NCI-H2107 treated with DMSO at 0.1 percent for 48 hours (cell line): ENCODE measurements around the gene DST.
"Not testable (repeated sequence)": the region's sequence is repeated elsewhere in the genome, so short reads cannot be mapped to it uniquely, and the experiment has no call there.

Source experiments
- DNase-seq: peaks from one replicate; lab custom pipeline; 2025; ENCODE audit not compliant: unreplicated experiment; lab: John Stamatoyannopoulos, UW

The DST gene

GRCh38 chr6:56663344-56663743 is 20.7 kb upstream of the DST start:
- DNase-seq: no peak

DNA sequence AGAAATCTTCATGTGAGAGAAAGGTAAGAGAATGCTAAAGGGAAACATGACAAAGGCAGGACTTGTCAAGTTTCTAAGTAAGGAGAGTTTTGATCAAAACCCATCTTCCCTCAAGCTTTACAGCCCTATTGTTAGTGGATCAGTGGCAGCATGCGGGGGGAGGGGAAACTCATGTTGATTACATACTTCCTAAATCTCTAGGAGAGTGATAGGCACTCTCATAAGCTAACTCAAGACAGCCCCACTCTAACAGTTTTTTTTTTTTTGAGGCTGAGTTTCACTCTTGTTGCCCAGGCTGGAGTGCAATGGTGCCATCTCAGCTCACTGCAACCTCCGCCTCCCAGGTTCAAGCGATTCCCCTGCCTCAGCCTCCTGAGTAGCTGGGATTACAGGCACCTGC is 18.6 kb upstream of the DST start:
- DNase-seq: not testable (repeated sequence)

DNA sequence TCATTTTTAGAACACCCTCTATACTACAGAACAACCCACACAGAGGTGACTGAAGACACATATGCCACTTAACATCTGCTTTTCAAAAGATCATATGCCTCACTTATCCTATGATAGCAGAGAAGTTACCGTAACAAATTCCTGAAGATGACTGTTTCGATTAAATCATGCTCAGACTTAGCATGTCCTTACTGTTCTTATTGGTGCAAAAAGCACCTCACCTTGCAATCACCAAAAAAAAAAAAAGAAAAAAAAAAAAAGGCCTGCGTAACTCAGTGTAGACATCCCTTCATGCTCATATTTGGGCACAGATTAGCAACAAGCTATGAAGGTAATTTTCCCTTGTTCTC is 17.7 kb upstream of the DST start:
- DNase-seq: no peak

DNA sequence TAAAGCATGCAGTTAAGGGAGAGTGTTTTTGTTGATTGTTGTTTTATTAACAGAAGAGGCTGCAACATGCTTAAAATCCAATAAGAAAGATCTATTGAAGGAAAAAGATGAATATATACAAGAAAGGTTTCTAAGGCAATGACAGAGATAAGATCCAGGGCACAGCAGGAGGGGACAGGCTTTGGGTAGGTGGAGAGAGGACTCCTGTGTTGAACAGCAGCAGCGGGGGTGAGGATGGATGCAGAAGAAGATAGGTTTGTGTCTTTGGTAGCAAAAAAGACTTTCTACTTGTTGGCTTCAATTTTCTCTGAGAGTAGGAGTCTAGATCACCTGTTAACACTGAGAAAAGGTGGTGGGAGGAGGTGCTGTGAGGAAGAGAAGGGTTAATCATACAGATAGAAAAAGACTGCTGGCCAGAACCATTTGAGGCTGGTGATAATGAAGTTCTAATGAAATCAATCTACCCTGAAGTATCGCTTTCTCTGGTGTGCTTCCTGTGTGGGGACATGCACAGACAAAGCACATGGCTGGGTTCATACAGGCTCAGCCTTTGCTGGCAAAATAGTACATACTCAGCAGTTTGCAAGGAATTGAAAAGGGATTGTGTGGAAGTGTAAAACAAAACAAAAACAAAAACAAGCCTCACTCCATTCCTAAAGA is 17.2 kb upstream of the DST start:
- no peak for DNase-seq

GRCh38 chr6:56658326-56658725 is 15.6 kb upstream of the DST start:
- DNase-seq: no peak

DNA sequence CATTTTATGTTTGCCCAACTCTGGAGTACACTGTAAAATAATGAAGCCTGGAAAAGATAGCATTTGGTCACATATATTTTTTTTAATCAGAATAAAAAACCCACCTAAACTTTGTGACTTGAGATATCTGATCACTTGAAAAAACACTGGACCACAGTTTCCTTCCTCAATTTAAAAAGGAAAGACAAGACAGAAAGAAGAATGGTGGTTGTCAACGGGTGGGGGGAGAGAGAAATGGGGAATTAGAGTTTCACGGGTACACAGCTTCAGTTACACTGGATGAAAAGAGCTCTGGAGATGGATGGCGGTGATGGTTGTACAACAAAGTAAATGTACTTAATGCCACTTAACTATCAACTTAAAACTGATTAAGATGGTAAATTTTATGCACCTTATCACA is 14.7 kb upstream of the DST start:
- no peak for DNase-seq

GRCh38 chr6:56656466-56656865 is 13.8 kb upstream of the DST start:
- no peak for DNase-seq

DNA sequence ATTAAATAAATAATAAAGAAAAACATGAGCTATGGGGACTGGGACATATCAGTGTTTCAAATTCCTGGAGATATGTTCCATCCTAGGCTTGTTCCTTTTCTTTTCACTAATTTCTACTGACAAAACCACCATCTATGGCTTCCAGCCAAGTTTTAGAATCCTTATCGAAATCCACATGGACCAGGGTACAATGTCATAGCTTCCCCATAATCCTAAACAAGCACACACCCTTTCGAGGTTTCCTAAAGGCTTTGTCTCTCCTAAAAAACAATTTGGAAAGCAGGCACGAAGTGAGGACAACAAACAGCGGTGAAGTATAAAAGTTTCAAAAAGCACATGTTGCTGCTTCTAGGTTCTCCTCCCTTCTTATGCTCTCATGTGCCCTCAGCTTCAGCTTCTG is 13.3 kb upstream of the DST start:
- DNase-seq: no peak

GRCh38 chr6:56655249-56655648 is 12.6 kb upstream of the DST start:
- DNase-seq: no peak

DNA sequence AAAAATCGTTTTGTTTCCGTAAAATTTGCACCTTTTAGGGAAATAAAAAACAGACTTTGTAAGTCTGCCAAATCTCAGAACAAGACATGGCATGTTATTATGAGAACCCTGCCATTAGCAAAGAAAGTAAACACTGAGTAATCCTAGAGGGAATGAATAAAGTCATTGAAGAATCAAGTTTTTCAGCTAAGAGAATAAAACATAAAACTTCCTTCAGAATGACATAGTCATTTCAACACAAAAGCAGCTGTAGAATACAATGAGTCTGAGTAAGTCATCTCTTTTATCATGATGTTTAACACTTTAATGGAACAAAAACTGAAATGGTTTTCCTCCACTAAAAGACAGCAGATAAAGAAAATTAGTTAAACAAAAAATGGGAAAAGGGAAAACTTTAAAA is 10.3 kb upstream of the DST start:
- no peak for DNase-seq

DNA sequence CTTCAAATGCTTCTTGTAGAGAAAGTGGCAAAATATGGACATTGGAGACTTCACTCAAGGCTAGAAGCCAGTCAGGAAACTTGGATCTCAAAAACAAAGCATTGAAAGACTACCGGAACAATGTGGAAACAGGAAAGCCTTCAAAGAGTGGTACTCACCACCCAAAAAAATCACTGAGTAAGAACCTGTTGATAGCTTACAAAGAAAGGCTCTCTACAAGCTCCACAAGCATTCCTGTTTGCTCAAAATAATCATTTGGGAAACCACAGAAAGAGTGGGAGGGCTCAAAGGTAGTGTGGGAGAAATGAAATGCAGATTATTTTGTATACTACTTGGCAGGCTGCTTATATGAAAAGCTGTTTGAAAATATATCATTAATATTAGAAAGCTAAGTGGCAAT is 9.5 kb upstream of the DST start:
- no peak for DNase-seq

DNA sequence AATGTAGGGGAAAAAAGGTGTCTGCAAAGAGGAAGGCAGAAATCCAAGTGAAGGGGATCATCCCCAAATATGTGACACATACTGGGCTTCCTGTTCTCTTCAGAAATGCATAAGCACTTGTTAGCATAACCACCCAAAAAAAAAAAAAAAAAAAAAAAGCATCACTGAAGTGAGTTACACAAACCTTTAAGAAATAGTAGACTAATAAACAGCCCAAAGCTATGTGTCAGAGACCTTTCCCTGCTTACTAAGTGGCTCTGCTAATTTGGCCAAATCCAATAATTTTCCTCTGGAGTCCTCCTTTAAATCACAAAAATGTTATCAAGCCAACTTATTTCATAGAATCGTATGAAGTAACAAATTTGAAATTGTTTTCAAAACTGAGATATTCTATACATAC is 7.5 kb upstream of the DST start:
- no peak for DNase-seq

GRCh38 chr6:56649782-56650181 is 7.1 kb upstream of the DST start:
- no peak for DNase-seq

GRCh38 chr6:56649053-56649769 is 6.5 kb upstream of the DST start:
- DNase-seq: peak; percentile 11

GRCh38 chr6:56647172-56647762 is 4.6 kb upstream of the DST start:
- DNase-seq: no peak

DNA sequence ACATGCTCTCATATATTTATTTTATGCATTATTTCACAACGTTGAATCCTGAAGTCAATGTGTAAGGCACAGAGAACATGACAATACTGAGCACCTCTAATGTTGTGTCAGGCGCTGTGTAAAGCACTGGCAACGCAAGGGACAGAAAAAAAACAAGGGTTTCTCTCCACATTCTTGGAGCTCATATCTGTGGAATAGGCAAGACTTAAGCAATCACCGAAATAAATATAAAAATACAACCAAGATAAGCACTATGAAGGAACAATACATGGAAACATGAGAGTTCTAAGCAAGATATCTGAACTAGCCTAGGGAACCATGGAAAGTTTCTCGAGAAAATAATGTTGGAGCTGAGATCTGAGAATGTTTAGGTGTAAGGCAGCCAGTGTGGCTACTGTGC is 1.7 kb upstream of the DST start:
- no peak for DNase-seq

- DNase-seq: no peak
These were observed 845 bp upstream of the DST start for GRCh38 chr6:56643379-56644089.

- DNase-seq: no peak
These were observed 2.3 kb downstream of the DST start for GRCh38 chr6:56640374-56640773.

GRCh38 chr6:56638760-56639159 is 3.9 kb downstream of the DST start:
- DNase-seq: no peak

DNA sequence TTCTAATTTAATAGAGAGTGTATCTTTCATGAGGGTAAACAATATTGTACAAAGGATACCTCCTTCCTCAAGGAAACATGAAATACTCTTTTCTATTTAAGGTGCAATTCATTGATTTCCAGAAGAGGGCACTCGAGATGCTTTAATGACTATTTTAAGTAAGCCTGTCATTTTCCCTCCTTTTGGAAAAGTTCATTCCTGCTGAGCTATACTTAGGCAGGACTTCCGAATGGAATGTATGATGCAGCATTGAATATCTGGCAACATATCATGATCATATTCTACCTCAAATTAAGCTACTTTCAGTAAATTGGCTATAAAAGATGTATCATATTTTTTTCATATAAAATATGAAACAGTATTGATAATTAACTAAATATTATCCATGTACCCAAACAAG is 5.0 kb downstream of the DST start:
- no peak for DNase-seq

- DNase-seq: no peak
These were observed 14.6 kb downstream of the DST start for GRCh38 chr6:56628105-56628504.

GRCh38 chr6:56625356-56625755 is 17.3 kb downstream of the DST start:
- no peak for DNase-seq
